CD4-positive, alpha-beta T cell (primary cell): Measurements from ENCODE around the gene LRR1. TPM values are rescaled to one million over a fixed set of nuclear protein-coding genes. Genes with fewer than 3 reads are reported as not detected.

Experiments
- ATAC-seq: fragments of 200-7000 bp; cut with Tn5 transposase; one replicate; pipeline ENCODE4 v1.10.0; 2022; ENCODE audit warnings: mild to moderate bottlenecking; ENCODE audit not compliant: poor library complexity
- CTCF ChIA-PET: fragments of 350-600 bp; sonication (Branson Sonifier 250); formaldehyde crosslinking; loops from one replicate; lab custom pipeline; 2021; ENCODE audit warnings: antibody characterized with exemption, inconsistent platforms; lab: Charles Lee
- POLR2A ChIA-PET: fragments of 350-600 bp; sonication (Branson Sonifier 250); formaldehyde crosslinking; loops from one replicate; lab custom pipeline; 2021; ENCODE audit warnings: antibody characterized with exemption, inconsistent platforms; lab: Charles Lee
- DNase-seq, 14 experiments: peaks; one replicate each; pipeline ENCODE4 v3.0.0-alpha.2; 2013 to 2020; ENCODE audit warnings: mixed read lengths in 2 of 14
- H3K27ac ChIP-seq, 2 donors: one replicate each; pipeline versions ENCODE4 v1.5.1 to v1.7.0; 2013; ENCODE audit warnings: low read length in 2 of 2, low read depth in 1 of 2, mild to moderate bottlenecking in 1 of 2
- H3K27me3 ChIP-seq, 2 experiments: 1 replicate in 1 of 2; 2 replicates in 1 of 2; pipeline versions ENCODE4 v1.6.1 to v1.7.0; 2013; ENCODE audit warnings: low read length in 2 of 2, control low read depth in 1 of 2, mild to moderate bottlenecking in 1 of 2, moderate library complexity in 1 of 2; ENCODE audit not compliant: insufficient read depth in 2 of 2, control insufficient read depth in 1 of 2
- H3K36me3 ChIP-seq: one replicate; pipeline ENCODE4 v1.6.1; 2013; ENCODE audit warnings: low read length, control low read depth; ENCODE audit not compliant: insufficient read depth
- H3K4me1 ChIP-seq: one replicate; pipeline ENCODE4 v1.6.1; 2013; ENCODE audit warnings: low read length, control low read depth; ENCODE audit not compliant: insufficient read depth
- H3K4me3 ChIP-seq: one replicate; pipeline ENCODE4 v1.5.1; 2013; ENCODE audit warnings: mild to moderate bottlenecking, low read length, moderate library complexity
- H3K9me3 ChIP-seq, 2 experiments: 1 replicate in 1 of 2; 2 replicates in 1 of 2; pipeline versions ENCODE4 v1.6.1 to v1.7.0; 2013; ENCODE audit warnings: low read length in 2 of 2, mild to moderate bottlenecking in 2 of 2, control low read depth in 1 of 2, moderate library complexity in 1 of 2; ENCODE audit not compliant: control insufficient read depth in 1 of 2, insufficient read depth in 1 of 2
- H3K27ac Mint-ChIP-seq: one replicate; pipeline ENCODE4 v1.8.0; 2020; ENCODE audit warnings: mixed read lengths
- H3K27me3 Mint-ChIP-seq: one replicate; pipeline ENCODE4 v1.8.0; 2021; ENCODE audit warnings: mixed read lengths
- H3K36me3 Mint-ChIP-seq: one replicate; pipeline ENCODE4 v1.8.0; 2021; ENCODE audit warnings: low read depth, mixed read lengths
- H3K4me1 Mint-ChIP-seq: one replicate; pipeline ENCODE4 v1.8.0; 2021; ENCODE audit warnings: low read depth, mixed read lengths
- H3K4me3 Mint-ChIP-seq: one replicate; pipeline ENCODE4 v1.8.0; 2020; ENCODE audit warnings: mild to moderate bottlenecking, mixed read lengths
- H3K9me3 Mint-ChIP-seq: one replicate; pipeline ENCODE4 v1.8.0; 2020; ENCODE audit warnings: mixed read lengths
- intact Hi-C, 2 experiments: fragments of 100-400 bp; cut with DNase I in 1 of 2; cut with micrococcal nuclease in 1 of 2; formaldehyde crosslinking; loops; one replicate each; pipeline versions ENCODE4 v1.15.1 to v1.9.0; 2023 to 2025; cut with DNase I, micrococcal nuclease
- total RNA-seq, 174 experiments: library from RNA in 2 of 174; stranded (reverse) in 2 of 174; gene quantifications; one replicate each; pipeline ENCODE4 v1.2.3 and lab custom pipeline; 2021 to 2026
- TF ChIP-seq, protein P1 (sequence below): fragments of 200-600 bp; IDR thresholded peaks from one replicate; pipeline ENCODE4 v1.8.0; 2022; ENCODE audit warnings: antibody characterized with exemption, mild to moderate bottlenecking

LRR1 gene
- total RNA-seq, 2 experiments from 2014 or later: 3.2 to 5.8 TPM

DNA sequence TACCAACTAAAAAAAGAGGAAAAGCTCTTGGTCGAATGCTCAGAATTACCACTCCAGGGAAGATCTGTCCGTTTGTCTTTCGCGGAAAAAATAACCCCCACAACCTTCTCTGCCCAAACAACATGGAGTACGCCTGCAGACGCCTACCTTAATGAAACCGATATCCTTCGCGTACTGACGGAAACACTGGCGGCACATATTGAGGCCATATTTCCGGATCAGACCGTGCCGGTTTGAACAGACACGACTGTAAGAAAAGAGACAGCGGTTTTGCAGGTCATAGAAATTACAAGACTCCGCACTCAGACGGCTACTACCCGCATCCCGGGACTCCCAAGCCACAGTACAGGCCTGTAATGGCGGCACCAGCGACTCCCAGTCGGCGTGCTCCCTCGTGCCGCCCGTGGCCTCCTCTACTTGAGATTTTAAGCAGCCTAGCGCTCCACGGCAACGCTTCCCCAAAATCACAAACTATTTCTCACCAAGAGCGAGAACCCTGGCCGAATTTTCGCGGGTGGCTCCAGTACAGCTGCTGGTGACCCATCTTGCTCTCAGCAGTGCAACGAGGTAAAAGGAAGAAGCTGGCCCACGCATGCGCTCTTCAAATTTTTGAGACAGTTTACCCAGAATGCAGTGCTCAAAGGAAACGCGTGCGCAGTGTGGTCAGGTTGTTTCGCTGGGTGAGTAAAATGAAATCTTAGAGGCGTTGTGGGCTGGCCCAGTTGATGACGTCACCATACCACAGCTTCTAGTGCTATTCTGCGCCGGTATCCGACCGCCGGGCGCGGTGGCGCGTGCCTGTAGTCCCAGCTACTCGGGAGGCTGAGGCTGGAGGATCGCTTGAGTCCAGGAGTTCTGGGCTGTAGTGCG is 12.7 kb upstream of the LRR1 start, which contains the start of gene RPS29:
Gene RPS29, minus strand, starts transcription at position 578 of the 870 bp plus-strand sequence. Its CDS starts 34 bp downstream, at position 544.
- H3K4me1 Mint-ChIP-seq: peaks cover 52% of the 10 kb centered on the region
- ATAC-seq (peak; percentile 77), DNase-seq (peak; percentile 95 to 100 (median 98))
- no peaks in the 10 kb centered on the region for H3K9me3 ChIP-seq
- ChIA-PET CTCF (interaction anchor here (1.0 to 5.0 kb wide), 16 partner anchors 9 to 265 kb away, joined by 3 to 48 read pairs (median 5); partner anchors contain the start of genes DNAAF2, KLHDC1, KLHDC2 and LRR1), POLR2A (interaction anchor here (0.6 to 6.3 kb wide), 32 partner anchors 9 to 777 kb away, joined by 3 to 180 read pairs (median 6); partner anchors contain the start of genes DMAC2L, DNAAF2, KLHDC1 and KLHDC2)
- intact Hi-C loops: loop anchor here (1.0 to 10.0 kb wide), 8 partner anchors 12 to 729 kb away; partner anchors contain the start of genes DMAC2L (in 1 of the 2), DNAAF2 (in 1 of the 2), KLHDC1 (in 1 of the 2) and L2HGDH (in 1 of the 2)
- H3K36me3 Mint-ChIP-seq: peaks cover 61% of the 10 kb centered on the region
- H3K4me1 ChIP-seq: peaks cover 33% of the 10 kb centered on the region
- H3K27ac Mint-ChIP-seq: peak within 1 kb of the TSS; percentile 99
- no peaks in the 10 kb centered on the region for H3K27me3 ChIP-seq
- peak within 1 kb of the TSS; percentile 89 for H3K4me3 ChIP-seq
- TF ChIP-seq, protein P1, sequence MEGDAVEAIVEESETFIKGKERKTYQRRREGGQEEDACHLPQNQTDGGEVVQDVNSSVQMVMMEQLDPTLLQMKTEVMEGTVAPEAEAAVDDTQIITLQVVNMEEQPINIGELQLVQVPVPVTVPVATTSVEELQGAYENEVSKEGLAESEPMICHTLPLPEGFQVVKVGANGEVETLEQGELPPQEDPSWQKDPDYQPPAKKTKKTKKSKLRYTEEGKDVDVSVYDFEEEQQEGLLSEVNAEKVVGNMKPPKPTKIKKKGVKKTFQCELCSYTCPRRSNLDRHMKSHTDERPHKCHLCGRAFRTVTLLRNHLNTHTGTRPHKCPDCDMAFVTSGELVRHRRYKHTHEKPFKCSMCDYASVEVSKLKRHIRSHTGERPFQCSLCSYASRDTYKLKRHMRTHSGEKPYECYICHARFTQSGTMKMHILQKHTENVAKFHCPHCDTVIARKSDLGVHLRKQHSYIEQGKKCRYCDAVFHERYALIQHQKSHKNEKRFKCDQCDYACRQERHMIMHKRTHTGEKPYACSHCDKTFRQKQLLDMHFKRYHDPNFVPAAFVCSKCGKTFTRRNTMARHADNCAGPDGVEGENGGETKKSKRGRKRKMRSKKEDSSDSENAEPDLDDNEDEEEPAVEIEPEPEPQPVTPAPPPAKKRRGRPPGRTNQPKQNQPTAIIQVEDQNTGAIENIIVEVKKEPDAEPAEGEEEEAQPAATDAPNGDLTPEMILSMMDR: no peak
- H3K27ac ChIP-seq: peak within 1 kb of the TSS; percentile 93 to 95
- H3K27me3 Mint-ChIP-seq: peaks cover 10% of the 10 kb centered on the region
- H3K36me3 ChIP-seq: peaks cover 33% of the 10 kb centered on the region
- H3K9me3 Mint-ChIP-seq: no peaks in the 10 kb centered on the region
- peak within 1 kb of the TSS; percentile 90 for H3K4me3 Mint-ChIP-seq

DNA sequence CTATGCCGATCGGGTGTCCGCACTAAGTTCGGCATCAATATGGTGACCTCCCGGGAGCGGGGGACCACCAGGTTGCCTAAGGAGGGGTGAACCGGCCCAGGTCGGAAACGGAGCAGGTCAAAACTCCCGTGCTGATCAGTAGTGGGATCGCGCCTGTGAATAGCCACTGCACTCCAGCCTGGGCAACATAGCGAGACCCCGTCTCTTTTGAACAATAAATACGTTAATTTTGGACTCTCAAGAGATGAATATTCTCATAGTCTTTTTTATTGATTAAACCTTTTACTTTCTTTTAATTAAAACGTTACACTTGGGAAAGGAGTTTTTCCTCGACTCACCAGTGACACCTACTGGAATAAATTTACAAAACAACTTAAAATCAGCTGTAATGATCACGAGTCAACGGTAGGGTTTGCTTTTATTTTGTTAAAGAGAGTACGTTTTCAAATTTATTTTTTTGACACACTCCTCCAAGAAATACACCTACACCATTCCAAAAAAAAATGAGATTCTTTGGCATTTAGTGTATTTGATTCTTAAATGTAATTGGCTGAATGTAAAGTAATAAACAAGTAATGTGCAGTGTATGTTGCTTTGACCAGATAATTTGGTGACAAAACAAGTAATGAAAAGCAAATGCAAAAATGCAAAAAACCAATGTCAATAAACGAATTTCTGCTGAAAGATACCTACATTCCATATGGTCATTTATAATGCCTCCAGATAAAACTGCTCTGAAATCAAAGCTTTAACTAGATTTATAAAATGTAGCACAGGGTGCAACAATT is 11.9 kb upstream of the LRR1 start:
- Histone ChIP-seq H3K27ac (peak overlapping the region; percentile 93 to 95), H3K9me3 (no peaks in the 10 kb centered on the region), H3K4me3 (peak overlapping the region; percentile 89), H3K27me3 (no peaks in the 10 kb centered on the region), H3K4me1 (peaks cover 26% of the 10 kb centered on the region), H3K36me3 (peaks cover 25% of the 10 kb centered on the region)
- H3K4me3 Mint-ChIP-seq: peak overlapping the region; percentile 90
- intact Hi-C loops: loop anchor here (1.0 to 10.0 kb wide), 7 partner anchors 11 to 728 kb away; partner anchors contain the start of genes DMAC2L (in 1 of the 2), DNAAF2 (in 1 of the 2), KLHDC1 (in 1 of the 2) and L2HGDH (in 1 of the 2)
- H3K36me3 Mint-ChIP-seq: peaks cover 53% of the 10 kb centered on the region
- ChIA-PET CTCF (interaction anchor here (0.7 to 5.0 kb wide), 18 partner anchors 9 to 266 kb away, joined by 3 to 48 read pairs (median 4); partner anchors contain the start of genes DNAAF2, KLHDC1, KLHDC2 and LRR1), POLR2A (interaction anchor here (0.6 to 6.3 kb wide), 31 partner anchors 8 to 777 kb away, joined by 3 to 180 read pairs (median 6); partner anchors contain the start of genes DMAC2L, DNAAF2, KLHDC1 and KLHDC2)
- H3K27ac Mint-ChIP-seq: peak overlapping the region; percentile 99
- H3K4me1 Mint-ChIP-seq: peaks cover 44% of the 10 kb centered on the region
- no peaks in the 10 kb centered on the region for H3K9me3 Mint-ChIP-seq
- TF ChIP-seq, protein P1: peak; percentile 97
- ATAC-seq (peak; percentile 41), DNase-seq (peak in 12 of 14 experiments; percentile 19 to 85 (median 32))
- H3K27me3 Mint-ChIP-seq: peaks cover 10% of the 10 kb centered on the region
